Stomach (tissue), 4 donors: ENCODE data around the gene TMEM250.

Experiments
- POLR2AphosphoS5 ChIP-seq, 3 donors: sonication (generic); formaldehyde crosslinking; IDR thresholded peaks; one replicate each; pipeline ENCODE4 v1.6.1; 2016; ENCODE audit warnings: antibody characterized with exemption in 3 of 3
- TF ChIP-seq, protein P1 (sequence below), 7 experiments: fragments of 450-650 bp in 4 of 7; fragments of 200-600 bp in 3 of 7; sonication (generic) in 3 of 7; IDR thresholded peaks; one replicate each; pipeline ENCODE4 v1.5.1; 2016 to 2019; ENCODE audit warnings: antibody characterized with exemption in 7 of 7, control low read depth in 2 of 7, mild to moderate bottlenecking in 1 of 7

DNA sequence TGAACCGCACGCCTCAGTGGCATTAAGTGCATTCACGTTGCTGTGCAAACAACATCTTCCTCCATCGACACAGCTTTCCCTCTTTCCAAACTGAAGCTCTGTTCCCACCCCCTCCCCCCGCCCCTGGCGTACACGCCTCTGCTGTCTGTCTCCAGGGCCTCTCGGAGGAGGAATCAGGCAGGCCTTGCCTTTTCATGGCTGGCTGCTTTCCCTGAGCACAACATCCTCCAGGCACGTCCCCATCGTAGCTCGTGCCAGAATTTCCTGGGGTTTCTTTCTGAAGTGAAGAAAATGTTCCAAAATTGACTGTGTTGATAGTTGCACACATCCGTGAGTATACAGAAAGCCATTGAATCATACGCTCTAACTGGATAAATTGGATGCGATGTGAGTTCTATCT lies 22.3 kb upstream of the TMEM250 start:
- TF ChIP-seq, protein P1, sequence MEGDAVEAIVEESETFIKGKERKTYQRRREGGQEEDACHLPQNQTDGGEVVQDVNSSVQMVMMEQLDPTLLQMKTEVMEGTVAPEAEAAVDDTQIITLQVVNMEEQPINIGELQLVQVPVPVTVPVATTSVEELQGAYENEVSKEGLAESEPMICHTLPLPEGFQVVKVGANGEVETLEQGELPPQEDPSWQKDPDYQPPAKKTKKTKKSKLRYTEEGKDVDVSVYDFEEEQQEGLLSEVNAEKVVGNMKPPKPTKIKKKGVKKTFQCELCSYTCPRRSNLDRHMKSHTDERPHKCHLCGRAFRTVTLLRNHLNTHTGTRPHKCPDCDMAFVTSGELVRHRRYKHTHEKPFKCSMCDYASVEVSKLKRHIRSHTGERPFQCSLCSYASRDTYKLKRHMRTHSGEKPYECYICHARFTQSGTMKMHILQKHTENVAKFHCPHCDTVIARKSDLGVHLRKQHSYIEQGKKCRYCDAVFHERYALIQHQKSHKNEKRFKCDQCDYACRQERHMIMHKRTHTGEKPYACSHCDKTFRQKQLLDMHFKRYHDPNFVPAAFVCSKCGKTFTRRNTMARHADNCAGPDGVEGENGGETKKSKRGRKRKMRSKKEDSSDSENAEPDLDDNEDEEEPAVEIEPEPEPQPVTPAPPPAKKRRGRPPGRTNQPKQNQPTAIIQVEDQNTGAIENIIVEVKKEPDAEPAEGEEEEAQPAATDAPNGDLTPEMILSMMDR (IDR thresholded peaks at IDR 0.05): no peak
- TF ChIP-seq POLR2AphosphoS5 (IDR thresholded peaks at IDR 0.05): no peak
